HG03039 (cell line): ENCODE measurements around the gene THAP7.
A peak's percentile ranks its signal among the peaks of the same experiment; 100 is the strongest.
"Not testable (repeated sequence)": the region's sequence is repeated elsewhere in the genome, so short reads cannot be mapped to it uniquely, and the experiment has no call there.

Experiments
- ATAC-seq: cut with Tn5 transposase; IDR thresholded peaks from one replicate; pipeline ENCODE4 v1.9.1; 2021; ENCODE audit warnings: mild to moderate bottlenecking, moderate library complexity; ENCODE audit not compliant: unreplicated experiment

THAP7 gene

GRCh38 chr22:21013657-21014201 lies 11.8 kb upstream of the THAP7 start:
- ATAC-seq: peak; percentile 6

DNA sequence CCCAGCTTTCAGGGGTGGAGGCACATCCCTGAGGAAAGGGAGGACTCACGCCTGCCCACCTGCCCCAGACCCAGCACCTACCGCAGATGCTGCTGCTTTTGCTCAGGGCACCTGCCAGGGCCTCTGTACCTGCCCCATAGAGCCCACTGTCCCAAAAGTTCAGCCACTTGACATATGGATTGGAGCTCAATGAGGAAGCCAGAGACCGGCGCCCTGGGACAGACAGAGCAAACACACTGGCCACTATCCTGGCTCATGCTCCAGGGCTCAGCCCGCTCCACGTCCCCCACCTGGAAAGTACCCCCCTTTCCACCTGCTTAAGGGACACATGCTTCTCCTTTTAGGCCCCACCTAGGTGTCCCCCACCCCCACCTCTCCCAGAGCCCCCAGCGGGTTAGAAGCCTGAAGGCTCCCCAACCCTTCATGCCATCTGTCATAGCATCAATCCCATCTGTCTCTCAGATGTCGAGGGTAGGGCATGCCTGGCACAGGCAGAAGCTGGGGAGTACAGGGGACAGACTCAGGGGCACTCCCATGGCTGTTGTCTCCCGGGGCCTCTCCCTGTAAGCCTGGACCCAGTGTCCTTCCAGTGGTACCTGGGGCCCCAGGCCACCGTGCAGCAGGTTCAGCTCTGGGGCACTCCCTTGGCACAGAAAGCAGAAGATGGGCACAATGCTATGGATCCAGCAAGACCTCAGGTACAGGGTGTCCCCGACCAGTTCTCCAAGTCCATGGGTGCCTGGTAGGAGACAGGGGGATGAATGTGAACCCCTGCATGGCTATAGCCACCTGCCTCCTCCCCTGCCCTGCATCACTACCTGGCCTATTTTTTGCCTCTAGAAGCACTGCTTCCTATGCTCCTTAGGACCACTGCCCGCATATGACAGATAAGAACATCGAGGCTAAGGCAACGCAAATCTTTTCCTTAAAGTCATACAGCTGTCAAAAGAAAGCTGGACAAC lies 10.8 kb upstream of the THAP7 start:
- no peak for ATAC-seq

DNA sequence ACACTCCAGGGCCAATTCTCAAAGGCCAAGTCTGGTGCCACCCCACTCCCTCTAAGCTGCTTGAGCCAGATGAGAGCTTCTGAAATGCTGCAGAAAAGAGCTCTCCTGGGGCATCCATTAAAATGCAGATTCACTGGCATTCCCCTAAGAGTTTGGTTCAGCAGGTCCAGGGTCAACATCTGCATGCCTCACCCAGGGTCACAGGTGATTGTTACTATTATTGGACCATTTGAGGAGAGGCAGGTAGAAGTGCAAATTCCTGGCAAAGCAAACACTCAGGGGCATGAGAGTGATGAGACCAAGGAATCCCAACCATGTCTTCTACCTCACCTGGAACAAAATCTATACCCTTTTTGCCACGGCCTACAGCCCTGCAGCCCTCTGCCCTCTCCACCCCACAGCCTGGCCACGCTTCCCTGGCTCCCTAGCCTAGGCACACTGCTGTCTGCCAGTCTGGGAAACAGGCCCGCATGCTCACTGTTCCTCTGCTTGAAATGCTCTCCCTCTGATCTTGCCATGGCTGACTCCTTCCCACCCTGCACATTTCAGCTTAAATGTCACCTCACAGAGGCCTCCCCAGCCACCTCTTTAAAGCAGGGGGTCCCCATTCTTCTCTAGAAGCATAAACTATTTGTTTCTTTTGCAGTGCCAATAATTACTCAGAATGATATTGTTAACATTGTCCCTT lies 8.7 kb upstream of the THAP7 start:
- no peak for ATAC-seq

- ATAC-seq: no peak
These were observed 7.9 kb upstream of the THAP7 start for GRCh38 chr22:21009638-21010425.

GRCh38 chr22:21009208-21009607 lies 7.3 kb upstream of the THAP7 start:
- not testable (repeated sequence) for ATAC-seq

DNA sequence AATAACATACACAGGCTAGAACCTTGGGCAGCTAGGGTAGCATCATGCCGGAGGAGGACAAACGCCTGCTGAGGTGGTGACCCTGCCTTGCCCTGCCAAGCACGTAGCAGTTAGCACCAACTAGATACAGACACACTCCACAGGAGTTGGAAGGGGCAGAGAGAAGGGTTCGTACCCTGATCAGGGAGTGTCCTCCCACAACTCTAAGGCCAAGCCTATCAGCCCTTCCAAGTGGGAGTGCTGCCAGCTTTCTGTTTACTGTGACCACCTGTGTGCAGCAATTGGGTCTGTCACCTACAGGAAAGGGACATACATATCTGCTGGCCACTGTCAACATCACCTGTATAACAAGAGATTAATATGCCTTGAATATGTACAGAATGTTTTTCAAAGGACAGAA lies 1.9 kb upstream of the THAP7 start:
- ATAC-seq: no peak

DNA sequence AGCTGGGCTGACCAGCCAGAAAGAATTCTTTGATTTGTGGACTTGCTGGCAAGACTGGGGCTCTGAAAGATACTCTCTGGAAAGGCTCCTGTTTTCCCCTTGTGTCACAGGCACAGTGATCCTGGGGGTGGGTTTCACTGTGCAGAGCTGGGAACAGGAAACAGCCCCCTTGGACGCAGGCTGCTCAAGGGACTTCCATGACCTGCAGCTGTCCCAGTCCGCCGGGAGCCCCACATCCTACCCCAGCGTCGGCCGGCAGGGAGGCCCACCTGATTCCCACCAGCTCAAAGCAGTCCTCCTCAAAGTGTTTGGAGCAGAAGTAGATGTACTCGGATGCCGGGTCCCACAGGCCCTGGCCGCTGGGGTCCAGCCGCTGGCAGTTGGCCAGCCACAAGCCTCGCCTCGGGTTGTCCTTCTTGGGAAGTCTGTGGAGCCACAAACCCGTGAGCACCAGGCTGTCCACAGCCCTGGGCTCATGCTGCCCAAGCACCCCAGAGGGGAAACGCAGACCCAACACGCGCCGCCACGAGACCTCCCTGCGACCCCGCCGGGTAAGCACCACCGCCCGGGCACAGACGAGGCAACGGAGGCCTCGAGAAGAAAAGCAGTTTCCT lies 824 bp downstream of the THAP7 start:
- peak; percentile 7 for ATAC-seq

DNA sequence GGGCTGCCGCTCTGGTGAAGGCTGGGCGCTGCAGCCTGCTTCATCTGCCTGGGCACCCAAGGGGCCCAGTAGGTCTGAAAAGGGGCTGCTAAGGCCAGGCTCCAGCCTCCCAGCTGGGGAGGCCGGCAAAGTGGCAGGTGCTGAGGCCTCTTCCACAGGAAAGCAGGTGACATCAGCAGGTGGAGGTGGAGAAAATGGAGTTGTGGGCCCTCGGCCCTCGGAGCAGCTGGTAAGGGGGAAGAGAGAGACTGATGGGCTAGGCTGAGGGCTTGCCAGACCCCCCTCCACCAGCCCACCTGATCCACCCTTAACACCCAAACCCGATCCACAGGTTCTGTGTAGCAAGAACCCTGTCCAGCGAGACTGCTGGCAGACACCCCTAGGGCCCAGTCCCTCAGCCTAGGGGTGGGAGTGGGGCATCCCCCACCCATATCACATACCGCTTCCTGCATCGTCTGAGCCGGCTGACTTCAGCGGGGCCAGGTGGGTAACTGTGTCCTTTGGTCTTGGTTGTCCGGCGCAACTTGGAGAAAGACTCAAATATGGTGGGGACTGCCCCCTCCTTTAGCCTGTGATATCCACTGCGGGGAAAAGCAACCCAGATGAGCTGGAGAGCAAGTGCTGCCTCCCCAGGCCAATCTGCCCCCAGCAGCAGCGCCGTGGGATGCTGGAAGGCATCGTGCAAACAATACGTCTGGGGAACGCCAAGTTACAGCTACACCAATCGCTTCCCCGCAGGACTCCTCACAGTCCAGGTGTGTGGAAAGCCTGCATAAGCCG lies 1.5 kb downstream of the THAP7 start:
- ATAC-seq: no peak

DNA sequence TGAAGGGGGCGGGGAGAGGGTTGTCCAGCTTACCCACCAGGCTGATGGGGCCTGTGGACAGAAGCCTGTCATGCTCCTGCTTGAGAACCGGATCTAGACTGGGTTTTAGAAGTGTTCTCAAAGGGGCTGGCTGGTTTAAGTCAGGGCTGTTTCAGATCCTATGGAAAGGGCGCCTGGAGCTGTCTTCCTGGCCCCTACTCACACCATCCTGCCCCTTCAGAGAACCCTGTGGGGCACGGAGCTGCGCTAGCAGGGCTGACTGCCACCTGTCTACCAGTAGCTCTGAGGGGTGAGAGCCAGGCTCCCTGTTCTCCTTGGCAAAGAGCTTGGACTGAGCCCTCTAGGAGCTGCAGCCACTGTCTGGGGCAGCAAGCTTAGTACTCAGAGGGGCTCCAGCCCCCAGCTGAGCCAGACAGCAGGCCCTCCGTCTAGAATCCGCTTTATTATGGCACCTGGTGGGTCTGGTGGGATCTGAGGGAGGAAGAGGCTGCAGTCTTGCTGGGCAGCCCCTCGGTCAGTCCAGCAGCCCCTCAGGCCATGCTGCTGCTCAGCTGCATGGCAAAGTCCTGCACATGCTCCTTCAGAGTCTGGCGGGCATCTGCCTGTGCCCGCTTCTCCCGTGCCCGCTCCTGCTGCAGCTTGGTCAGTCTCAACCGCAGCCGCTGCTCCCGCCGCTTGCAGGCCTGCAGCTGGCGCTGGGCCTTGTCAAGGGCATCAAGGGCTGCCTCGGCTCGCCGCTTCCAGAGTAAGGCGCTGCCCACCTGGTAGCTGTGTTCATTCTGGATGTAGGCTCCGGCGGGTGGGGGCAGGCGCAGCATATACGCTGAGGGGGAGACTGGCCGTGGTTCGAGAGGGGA lies 2.3 kb downstream of the THAP7 start:
- no peak for ATAC-seq

GRCh38 chr22:20998411-20999336 lies 3.2 kb downstream of the THAP7 start:
- ATAC-seq: no peak

DNA sequence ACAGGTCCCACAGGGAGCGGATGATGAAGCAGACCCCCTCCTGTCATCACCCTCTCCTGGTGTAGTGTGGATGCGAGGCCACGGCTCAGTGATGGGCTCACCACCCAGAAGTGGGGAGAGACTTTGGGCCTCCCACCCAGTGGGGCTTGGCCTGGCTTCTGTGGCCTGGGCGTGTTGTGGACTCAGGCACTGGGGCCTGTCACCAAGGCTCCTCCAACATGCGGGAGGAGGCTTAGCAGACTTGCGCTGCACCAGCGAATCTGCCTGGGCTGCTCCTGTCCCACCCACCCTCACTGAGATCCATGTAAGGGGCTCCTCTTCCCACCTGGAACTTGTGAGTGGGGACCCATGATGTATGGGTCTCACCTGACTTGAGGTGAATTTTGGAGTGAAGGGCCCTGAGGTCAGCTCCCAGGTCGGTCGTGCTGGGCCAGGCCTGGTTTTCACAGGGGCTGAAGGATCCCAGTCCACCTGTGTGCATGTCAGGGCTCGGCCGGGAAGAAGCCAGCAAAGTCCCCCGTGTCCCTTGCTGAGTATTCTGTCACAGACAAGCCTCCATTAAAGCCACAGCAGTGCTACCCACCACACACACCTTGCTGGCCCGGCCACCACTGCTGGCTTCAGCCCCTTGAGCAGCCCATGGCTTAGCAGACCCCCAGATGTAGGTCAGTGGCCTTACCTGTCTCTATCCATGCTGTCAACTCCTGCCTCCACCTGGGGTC lies 4.2 kb downstream of the THAP7 start:
- ATAC-seq: no peak

DNA sequence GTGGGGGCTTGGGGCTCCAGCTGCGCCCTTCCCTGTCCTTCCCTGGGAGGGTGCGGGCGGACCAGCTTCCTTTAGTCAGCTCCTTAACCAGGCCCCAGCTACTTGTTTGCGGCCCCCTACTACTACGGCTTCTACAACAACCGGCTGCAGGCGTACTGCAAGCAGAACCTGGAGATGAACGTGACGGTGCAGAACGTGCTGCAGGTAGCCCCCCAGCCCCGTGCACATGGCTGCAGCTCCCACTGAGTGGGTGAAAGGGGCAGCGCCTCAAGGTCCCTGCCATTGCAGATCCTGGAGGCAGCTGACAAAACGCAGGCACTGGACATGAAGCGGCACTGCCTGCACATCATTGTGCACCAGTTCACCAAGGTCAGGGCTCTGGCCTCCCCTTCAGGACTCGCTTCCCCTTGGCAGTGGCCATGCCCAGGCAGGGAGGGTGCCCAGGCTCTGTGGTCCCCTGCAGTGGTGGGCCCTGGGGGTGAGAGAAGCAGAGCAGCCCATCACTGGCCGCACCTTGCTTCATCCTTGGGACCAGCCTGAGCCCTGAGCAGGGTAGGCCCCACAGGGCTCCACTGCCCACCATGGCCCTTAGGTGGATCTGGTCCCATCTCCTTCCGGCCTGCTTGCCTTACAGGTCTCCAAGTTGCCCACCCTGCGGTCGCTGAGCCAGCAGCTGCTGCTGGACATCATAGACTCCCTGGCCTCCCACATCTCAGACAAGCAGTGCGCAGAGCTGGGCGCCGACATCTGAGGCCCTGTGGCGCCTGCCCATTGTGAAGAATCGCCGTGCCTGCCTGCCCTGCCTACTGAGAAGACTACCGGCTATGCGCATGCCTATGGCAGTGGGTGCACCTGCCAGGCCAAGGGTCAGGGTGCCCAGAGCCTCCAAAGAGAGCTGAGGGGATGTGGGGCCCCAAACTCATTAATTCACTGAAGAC lies 5.1 kb downstream of the THAP7 start:
- ATAC-seq: no peak

- ATAC-seq: no peak
These were observed 5.9 kb downstream of the THAP7 start for GRCh38 chr22:20996031-20996410.

GRCh38 chr22:20995329-20996030 lies 6.4 kb downstream of the THAP7 start:
- no peak for ATAC-seq

DNA sequence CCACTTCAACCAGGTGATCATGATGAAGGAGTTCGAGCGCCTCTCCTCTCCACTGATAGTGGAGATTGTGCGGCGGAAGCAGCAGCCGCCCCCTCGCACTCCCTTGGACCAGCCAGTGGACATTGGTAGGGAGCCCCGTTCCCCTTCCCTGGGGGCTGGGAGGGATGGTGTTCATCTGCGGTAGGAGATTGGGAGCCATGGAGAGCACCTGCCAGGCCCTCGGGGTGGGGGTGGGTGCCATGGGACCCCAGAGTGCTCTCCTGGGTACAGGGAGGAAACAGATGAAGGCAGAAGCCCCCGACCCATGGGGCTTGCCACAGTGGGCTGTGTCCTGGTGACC lies 7.0 kb downstream of the THAP7 start:
- ATAC-seq: no peak
